ENCODE measurements around the gene AGR3.
"Not testable (repeated sequence)": the region's sequence is repeated elsewhere in the genome, so short reads cannot be mapped to it uniquely, and the experiment has no call there.

AGR3 gene

GRCh38 chr7:16875861-16876260 lies 5.9 kb downstream of the AGR3 start:
- Histone ChIP-seq H3K4me3 (ENCODE audit: insufficient read depth, low read length, poor library complexity, severe bottlenecking) (no peak overlapping the region), H3K4me2 (ENCODE audit: low read depth, low read length, poor library complexity, severe bottlenecking) (no peak overlapping the region), H3K9me2 (replicated peaks; ENCODE audit: insufficient read depth, low read length) (no peaks in the 10 kb centered on the region)

GRCh38 chr7:16874066-16874465 lies 7.7 kb downstream of the AGR3 start:
- TF ChIP-seq EZH2phosphoT487 (conservative IDR thresholded peaks at IDR 0.05; ENCODE audit: low read length) (no peak), CTCF (IDR thresholded peaks at IDR 0.05; ENCODE audit: insufficient read depth, low read length, poor library complexity, severe bottlenecking) (no peak)
- Histone ChIP-seq H3K79me2 (ENCODE audit: insufficient read depth, low read length) (no peaks in the 10 kb centered on the region), H3K9me3 (ENCODE audit: insufficient read depth, low read length) (peaks cover 12% of the 10 kb centered on the region; the same call in 1 of the 2 replicates), H3K4me2 (ENCODE audit: low read depth, low read length, poor library complexity, severe bottlenecking) (no peak overlapping the region), H2AFZ (ENCODE audit: low read depth, low read length, severe bottlenecking) (no peak overlapping the region), H3K9ac (ENCODE audit: low read length) (no peak overlapping the region), H3K36me3 (ENCODE audit: low read length) (no peaks in the 10 kb centered on the region), H3K27me3 (ENCODE audit: low read length) (no peaks in the 10 kb centered on the region), H3K4me3 (ENCODE audit: insufficient read depth, low read length, poor library complexity, severe bottlenecking) (no peak overlapping the region), H3F3A (ENCODE audit: insufficient read depth) (no peaks in the 10 kb centered on the region), H3K9me2 (replicated peaks; ENCODE audit: insufficient read depth, low read length) (no peaks in the 10 kb centered on the region), H3K27ac (ENCODE audit: low read depth, low read length) (no peak overlapping the region), H4K20me1 (ENCODE audit: low read depth, low read length) (no peaks in the 10 kb centered on the region)

More at GRCh38 chr7:16875861-16876260, 5.9 kb downstream of the AGR3 start:
- Histone ChIP-seq H3K9me3 (ENCODE audit: insufficient read depth, low read length) (peaks cover 12% of the 10 kb centered on the region; the same call in 1 of the 2 replicates), H4K20me1 (ENCODE audit: low read depth, low read length) (no peaks in the 10 kb centered on the region), H2AFZ (ENCODE audit: low read depth, low read length, severe bottlenecking) (no peak overlapping the region), H3K9ac (ENCODE audit: low read length) (no peak overlapping the region), H3K79me2 (ENCODE audit: insufficient read depth, low read length) (no peaks in the 10 kb centered on the region), H3K27me3 (ENCODE audit: low read length) (no peaks in the 10 kb centered on the region), H3F3A (ENCODE audit: insufficient read depth) (no peaks in the 10 kb centered on the region), H3K27ac (ENCODE audit: low read depth, low read length) (no peak overlapping the region), H3K36me3 (ENCODE audit: low read length) (no peaks in the 10 kb centered on the region)
- no peak for TF ChIP-seq EZH2phosphoT487 (conservative IDR thresholded peaks at IDR 0.05; ENCODE audit: low read length)

- H3K27me3 ChIP-seq (ENCODE audit: low read length): no peaks in the 10 kb centered on the region
- H3K36me3 ChIP-seq (ENCODE audit: low read length): no peaks in the 10 kb centered on the region
- peaks cover 11% of the 10 kb centered on the region; the same call in 1 of the 2 replicates for H3K9me3 ChIP-seq (ENCODE audit: insufficient read depth, low read length)
- H3K27ac ChIP-seq (ENCODE audit: low read depth, low read length): no peak overlapping the region
- no peak overlapping the region for H3K9ac ChIP-seq (ENCODE audit: low read length)
- H3F3A ChIP-seq (ENCODE audit: insufficient read depth): no peaks in the 10 kb centered on the region
- TF ChIP-seq EZH2phosphoT487 (conservative IDR thresholded peaks at IDR 0.05; ENCODE audit: low read length): no peak
- TF ChIP-seq CTCF (IDR thresholded peaks at IDR 0.05; ENCODE audit: insufficient read depth, low read length, poor library complexity, severe bottlenecking): no peak
- H3K4me3 ChIP-seq (ENCODE audit: insufficient read depth, low read length, poor library complexity, severe bottlenecking): no peak overlapping the region
- H3K9me2 ChIP-seq (replicated peaks; ENCODE audit: insufficient read depth, low read length): no peaks in the 10 kb centered on the region
- H2AFZ ChIP-seq (ENCODE audit: low read depth, low read length, severe bottlenecking): no peak overlapping the region
- H3K4me2 ChIP-seq (ENCODE audit: low read depth, low read length, poor library complexity, severe bottlenecking): no peak overlapping the region
- H4K20me1 ChIP-seq (ENCODE audit: low read depth, low read length): no peaks in the 10 kb centered on the region
- H3K79me2 ChIP-seq (ENCODE audit: insufficient read depth, low read length): no peaks in the 10 kb centered on the region
Observed at GRCh38 chr7:16867328-16867727, 14.5 kb downstream of the AGR3 start.

GRCh38 chr7:16853189-16853588 lies 28.6 kb downstream of the AGR3 start:
- not testable (repeated sequence) for H3K27ac ChIP-seq (ENCODE audit: low read depth, low read length); H3K79me2 ChIP-seq (ENCODE audit: insufficient read depth, low read length); H3K9me3 ChIP-seq (ENCODE audit: insufficient read depth, low read length); H3F3A ChIP-seq (ENCODE audit: insufficient read depth); H3K4me2 ChIP-seq (ENCODE audit: low read depth, low read length, poor library complexity, severe bottlenecking); H4K20me1 ChIP-seq (ENCODE audit: low read depth, low read length); H3K4me3 ChIP-seq (ENCODE audit: insufficient read depth, low read length, poor library complexity, severe bottlenecking); H2AFZ ChIP-seq (ENCODE audit: low read depth, low read length, severe bottlenecking); H3K27me3 ChIP-seq (ENCODE audit: low read length); H3K36me3 ChIP-seq (ENCODE audit: low read length); H3K9me2 ChIP-seq (replicated peaks; ENCODE audit: insufficient read depth, low read length); H3K9ac ChIP-seq (ENCODE audit: low read length)

Measured in SU-DHL-6 (cell line).